ENCODE data around the gene FLCN. TPM values are rescaled to one million over a fixed set of nuclear protein-coding genes. Genes with fewer than 3 reads are reported as not detected.

Gene FLCN
- total RNA-seq, 1 experiment from 2014 or later, result 27.1 TPM

DNA sequence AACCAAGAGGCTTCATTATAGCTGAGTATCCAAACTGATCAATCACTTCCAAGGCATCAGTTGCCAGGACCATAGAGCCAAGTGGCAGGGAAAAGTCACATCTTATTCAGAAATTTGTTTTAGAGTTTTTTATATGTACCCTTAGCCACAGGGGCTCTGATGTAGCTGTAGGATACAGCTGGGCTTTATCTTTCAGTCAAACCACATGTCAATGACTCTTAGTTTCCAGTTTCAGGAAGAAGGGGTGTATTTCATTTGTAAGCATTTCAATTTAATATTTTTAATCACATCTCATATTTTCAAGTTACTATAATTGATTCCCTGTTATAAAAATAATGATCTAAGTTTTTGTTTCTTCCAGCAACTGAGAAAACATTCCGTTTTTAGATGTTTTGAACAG is 2.9 kb upstream of the FLCN start:
- no peak for DNase-seq (ENCODE audit: extremely low read depth, low read depth)

DNA sequence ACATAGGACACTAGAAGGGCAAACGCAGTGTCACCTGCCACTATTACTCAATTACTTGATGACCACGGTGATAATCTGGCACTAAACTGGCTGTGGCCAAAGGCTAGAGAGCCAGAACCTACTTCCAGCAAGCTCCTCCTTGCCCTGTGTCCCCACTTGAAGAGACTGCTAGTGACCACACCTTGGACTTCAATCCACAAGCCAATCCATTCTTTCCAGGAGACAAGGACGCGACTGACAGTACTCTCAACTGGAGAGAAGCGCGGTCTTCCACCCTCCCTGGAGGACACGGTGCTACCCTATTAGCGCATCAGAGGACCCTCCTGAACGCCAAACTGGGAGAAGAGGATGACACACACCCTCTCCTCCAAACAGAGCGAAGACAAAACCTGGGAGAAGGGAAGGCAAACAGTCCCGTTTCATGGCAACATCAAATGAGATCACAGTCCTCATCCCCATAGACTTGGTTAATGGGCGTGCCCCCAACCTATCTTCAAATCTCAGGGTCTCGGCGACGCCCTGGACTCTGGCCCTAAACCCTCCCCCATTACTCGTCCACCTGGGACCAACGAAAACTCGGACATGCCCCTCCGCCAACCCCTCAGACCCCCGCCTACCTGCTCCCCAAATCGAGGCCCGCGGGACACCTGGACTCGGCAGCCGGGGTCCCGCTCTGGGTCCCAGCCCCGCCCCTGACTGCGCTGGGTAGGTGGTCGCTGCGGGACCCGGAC is 508 bp downstream of the FLCN start:
- no peak for DNase-seq (ENCODE audit: extremely low read depth, low read depth)

DNA sequence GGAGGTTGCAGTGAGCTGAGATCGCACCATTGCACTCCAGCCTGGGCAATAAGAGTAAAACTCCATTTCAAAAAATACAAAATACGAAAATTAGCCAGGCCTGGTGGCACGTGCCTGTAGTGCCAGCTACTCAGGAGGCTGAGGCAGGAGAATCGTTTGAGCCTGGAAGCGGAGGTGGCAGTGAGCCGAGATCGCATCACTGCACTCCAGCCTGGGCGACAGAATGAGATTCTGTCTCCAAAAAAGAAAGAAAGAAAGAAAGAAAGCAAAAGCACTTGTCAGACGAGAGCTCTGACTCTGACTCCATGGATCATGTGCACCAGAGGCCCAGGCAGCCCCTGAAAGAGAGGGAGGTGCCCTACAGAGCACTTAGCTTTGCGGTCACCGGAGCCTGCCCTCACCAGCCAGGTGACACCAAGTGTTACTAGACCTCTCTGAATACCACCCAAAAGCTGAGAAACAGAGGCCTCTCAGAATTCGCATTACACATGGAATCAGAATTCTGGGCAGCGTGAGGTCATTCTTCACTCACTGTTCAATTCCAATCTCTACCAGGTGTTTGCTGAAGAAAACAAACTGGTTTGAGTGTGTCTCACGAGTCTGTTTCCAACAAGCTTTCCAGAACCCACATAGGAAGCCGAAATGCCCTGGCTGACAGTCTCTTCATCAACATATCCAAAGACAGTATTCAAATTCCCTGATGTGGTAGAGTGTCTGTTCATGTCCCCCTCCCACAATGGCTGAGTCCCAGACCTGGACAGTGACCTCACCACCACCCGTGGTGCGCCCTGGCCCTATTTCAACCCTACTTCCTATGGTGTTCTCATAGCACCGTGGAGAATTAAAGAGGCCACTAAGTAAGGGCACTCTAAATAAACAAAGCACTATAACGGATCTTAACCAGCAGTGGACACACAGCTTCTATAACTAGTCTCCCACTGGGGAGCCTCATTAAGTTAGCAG is 1.5 kb downstream of the FLCN start:
- no peak for DNase-seq (ENCODE audit: extremely low read depth, low read depth)

DNA sequence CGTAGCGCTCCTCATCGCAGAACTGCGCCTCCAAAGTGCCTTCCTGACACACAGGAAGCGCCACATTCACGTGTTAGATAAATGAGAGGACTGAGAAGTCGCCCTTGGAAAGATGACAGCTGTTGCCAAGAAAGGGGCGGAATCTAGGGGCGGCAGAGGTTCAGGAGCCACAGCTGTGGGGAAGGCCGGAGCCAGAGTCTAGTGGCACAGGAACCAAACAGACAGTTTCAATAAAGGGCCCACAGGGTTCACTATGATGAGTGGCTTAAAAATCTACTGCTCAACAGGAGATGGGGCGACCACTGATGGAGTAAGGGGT is 4.7 kb downstream of the FLCN start:
- DNase-seq (ENCODE audit: extremely low read depth, low read depth), result no peak

DNA sequence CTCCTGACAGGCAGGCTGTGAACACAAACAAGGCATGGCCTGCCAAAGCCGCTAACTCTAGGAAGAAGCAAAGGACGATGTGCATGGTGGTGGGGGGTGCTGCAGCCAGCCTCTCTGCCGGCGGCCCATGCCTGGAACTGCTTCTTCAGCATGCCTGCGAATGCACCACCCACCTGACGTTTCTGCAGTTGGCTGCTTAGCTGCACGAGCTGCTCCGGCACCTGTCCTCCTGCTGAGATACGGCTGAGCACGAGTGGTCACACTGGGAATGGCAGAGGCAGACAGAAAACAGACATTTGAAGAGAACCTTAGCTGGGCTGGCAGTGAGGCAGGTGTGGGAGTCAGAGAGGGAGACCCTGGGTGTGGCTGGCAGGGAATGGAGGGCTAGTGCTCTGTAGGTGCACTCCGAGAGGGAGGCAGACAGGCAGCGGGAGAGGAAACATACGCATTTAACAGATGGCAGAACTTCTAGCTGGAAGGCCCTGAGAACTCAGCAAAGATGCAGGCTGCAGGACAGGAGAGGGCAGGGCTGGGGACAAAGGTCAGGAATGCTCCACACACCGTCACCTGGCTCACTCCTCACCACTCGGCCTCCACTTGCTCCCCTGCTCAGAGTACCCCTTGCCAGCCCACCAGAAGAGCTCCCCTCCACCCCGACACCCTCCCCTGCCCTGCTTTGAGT is 5.2 kb downstream of the FLCN start:
- DNase-seq (ENCODE audit: extremely low read depth, low read depth), result no peak

DNA sequence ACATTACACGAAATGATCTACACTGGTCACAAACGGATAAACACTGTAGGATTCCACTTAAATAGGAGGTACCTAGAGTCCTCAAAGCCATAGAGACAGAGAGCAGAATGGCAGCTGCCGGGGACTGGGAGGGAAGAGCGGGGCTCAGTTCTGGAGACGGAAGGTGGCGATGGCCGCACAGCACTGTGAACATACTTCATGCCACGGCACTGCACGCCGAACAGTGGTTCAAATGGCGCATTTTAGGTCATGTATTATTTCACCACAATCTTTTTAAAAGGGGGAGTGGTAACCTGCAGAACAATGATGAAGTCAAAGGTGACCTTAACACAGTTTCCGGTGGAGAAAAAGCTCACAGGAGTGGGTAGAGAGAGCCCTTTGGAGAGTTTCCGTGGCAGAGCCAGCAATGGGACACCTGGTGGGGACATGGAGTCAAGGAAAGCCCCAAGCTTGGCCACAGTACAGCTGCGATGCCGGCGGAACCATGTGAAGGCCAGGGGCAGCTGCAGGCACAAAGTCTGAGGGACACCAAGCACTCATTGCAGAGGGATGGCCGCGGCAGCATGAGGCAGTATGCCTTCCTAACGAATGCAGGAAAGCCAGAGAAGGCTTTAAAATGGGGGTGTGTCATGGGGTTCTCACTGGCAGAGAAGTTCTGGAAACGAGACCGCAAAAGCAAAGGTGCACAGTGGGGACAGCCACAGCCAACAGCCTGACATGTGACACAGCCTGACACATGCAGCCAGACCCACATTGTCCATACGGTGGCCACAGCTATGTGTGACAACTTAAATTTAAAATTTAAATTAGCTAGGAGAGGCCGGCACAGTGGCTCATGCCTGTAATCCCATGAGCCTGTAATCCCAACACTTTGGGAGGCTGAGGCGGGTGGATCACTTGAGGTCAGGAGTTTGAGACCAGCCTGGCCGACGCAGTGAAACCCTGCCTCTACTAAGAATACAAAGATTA is 7.3 kb downstream of the FLCN start:
- no peak for DNase-seq (ENCODE audit: extremely low read depth, low read depth)

DNA sequence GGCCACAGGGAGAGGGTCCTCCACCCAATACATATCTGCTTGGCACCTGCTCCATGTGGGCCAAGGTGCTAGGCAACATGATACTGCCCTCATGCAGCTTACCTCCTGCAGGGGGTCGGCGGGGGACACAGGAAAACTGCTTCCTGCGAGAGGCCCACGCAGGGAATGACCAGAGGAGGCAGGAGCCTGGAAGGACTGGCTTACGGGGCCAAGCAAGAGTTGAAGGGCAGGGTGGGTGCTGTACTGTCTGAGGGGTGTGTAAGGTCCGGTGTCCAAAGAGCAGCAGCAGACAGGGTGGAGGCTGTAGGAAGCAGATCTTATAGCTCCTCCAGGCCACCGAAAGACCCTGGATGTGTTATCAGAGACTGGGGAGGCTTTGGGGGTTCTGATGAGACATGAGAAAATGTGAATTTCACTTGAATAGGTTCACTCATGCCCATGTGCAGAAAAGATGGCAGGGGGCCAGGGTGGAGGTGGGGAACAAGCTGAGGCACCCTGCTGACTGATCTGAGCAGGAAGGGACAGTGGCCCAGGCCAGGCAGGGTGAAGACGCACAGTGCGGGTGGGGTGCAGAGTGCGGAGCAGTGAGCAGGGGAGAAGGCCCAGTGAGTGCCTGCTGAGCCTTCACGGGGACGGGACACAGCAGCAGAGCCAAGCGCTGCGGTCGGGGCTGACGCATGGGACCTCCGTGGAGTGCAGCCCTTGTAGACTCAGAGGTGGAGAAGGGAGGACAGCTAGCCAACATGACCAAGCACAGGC is 8.3 kb downstream of the FLCN start:
- DNase-seq (ENCODE audit: extremely low read depth, low read depth), result no peak

DNA sequence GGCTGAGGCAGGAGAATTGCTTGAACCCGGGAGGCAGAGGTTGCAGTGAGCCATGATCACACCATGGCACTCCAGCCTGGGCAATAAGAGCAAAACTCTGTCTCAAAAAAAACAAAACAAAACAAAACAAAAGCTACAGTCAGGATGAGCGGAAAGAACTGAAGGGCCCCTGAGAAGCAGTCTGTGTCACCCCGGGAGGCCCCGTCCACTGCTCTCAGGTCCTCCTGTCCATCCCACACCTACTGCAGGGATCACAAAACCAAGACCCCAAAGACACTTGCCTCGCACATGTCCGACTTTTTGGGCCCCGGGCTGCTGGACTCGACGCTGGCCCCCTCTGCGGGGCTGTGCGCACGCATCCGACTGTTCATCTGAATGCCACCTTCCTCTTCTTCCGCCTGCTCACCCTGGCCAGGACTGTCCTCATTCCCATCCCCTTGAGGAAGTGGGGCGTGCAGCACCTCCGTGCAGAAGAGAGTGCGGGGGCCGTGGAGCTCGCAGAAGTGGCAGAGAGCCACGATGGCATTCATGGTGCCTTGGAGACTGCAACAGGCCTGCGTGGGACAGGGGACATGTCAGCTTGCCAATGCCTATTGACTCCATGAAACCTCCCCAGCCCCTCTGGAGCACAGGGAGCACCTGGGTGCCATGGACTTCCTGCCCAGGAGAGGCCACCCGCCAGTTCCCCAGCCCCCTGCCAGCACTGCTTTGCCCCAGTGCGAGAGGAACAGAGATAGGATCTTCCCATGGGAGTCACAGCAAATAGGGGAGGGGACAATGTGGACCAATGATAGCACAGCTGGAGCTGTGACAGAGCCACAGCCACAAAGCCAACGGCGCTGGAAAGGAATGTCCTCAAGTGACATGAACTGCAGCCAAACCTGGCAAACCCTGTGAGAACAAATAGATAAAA is 9.1 kb downstream of the FLCN start:
- no peak for DNase-seq (ENCODE audit: extremely low read depth, low read depth)

DNA sequence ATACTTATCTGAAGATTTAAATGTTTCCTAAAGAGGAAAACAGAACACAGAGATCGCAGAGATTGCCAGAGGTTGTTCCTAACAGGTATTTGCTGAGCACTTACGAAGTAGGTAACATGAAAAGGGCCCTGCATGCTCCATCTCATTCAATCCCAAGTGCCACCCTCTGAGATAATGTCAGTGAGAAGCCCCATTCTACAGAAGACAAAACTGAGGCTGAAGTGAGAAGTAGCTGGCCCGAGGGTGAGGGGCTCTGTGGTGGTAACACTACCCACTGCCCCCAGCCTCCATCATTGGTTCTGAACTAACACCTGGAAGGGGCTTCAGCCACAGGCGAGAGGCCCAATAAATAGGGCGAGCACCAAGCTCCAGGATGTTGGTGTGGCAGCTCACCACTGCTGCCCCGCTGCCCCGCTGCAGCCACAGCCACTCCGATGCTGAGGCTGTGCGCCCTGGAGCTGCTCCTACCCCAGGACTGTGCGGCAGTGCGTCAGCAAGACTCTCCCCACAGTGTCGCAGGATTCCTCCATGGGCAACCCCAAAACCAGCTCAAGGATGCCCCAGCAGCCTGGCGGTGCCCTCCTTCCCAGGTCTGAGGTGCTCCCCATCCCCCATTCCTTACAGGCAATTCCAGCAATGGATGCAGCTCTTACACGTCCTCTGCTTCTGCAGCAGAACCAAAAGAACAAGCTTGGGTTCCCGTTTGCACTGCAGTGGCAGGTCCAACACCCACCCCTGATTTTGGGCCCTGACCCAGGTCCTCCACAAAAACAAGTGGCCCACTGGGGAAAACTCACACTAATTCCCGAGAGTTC is 10.3 kb downstream of the FLCN start:
- no peak for DNase-seq (ENCODE audit: extremely low read depth, low read depth)

DNA sequence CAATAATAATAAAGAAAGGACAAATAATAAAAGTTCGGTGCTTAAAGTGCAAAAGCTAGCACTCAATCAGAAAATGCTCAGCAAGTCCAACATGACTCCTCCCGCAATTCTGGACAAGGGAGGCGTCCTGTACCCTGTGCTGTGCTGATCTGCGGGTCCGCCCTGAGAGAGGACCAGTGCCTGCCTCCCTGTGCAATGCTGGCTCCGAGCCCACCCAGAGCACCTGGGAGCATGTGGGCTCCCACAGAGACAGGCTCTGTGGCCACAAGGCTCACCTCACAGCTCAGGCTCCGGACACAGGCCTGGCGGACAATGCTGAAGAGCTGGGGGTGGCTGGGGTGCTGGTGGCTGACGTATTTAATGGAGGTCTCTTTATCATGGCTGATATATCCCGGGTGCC is 11.1 kb downstream of the FLCN start:
- DNase-seq (ENCODE audit: extremely low read depth, low read depth), result no peak

DNA sequence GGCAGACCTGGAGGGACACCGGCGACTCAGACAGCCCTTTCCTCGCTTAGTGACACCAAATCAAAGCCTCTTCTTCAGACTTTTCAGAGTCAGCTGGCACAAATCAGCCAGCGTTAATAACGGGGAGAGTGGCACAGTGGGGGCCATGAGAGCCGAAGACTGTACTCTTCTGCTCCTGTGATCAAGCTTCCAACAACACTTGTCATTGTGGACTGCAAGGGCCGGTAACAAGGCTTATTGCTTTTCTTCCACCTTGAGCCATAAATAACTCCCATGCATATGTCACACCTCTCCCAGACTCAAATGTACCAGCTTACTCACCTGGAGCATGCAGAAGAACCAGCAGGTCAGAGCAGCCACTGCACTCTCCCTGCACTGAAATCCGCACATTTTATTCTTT is 12.8 kb downstream of the FLCN start:
- no peak for DNase-seq (ENCODE audit: extremely low read depth, low read depth)

DNA sequence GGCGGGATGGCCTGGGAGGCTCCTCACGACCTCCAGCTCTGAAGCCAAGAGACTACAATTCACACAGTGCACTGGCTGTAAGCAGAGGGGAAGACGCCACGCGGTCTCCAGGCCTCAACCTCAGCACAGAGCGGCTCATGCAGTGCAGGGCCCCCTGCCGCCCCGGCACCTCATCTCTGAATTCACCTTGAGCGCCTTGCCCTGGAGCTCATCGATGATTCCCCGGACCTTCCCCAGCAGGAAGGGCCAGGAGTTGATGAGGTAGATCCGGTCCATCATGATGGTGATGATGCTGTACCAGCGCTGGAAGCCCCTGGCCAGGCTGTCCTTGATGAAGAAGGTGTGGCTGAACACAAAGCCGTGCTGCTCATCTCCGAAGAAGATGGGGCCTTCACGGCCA is 13.2 kb downstream of the FLCN start:
- DNase-seq (ENCODE audit: extremely low read depth, low read depth), result no peak

DNA sequence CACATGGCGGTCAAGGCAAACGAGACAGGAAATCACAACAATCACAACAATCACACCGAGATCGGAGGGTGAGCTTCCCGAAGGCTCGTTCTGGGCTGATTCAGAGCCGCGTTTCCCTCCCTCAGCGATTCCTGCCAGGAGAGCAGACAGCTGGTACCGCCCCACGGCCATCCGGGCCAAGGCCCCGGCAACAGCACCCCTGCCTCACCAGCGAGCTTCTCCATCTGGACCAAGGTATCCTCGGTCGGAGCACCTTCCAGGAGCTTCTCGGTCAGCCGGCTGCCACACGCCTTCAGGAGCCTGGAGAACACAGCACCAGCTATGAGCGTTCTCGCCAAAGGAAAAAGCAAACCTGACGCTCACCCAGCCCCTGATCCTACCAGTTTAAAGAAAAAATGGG is 15.6 kb downstream of the FLCN start:
- no peak for DNase-seq (ENCODE audit: extremely low read depth, low read depth)

DNA sequence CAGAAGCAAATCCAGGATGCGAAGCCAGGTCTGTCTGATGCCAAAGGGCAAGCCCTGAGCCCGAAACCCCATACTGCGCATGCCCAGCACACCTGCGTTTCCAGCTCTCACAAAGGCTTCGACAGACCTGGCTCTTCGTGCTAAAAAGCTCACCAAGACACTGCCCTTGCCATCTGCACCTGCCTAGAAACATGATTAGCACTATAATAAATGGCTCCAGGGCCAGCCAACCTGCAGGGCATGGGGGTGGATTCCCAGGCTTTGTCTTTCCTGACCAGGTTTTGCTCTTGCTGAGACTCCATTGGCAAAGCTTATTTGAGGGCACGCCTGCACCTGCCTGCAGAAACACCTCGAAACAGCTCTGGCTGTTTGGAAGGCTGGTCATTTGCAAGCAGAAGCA is 16.4 kb downstream of the FLCN start:
- DNase-seq (ENCODE audit: extremely low read depth, low read depth), result no peak

DNA sequence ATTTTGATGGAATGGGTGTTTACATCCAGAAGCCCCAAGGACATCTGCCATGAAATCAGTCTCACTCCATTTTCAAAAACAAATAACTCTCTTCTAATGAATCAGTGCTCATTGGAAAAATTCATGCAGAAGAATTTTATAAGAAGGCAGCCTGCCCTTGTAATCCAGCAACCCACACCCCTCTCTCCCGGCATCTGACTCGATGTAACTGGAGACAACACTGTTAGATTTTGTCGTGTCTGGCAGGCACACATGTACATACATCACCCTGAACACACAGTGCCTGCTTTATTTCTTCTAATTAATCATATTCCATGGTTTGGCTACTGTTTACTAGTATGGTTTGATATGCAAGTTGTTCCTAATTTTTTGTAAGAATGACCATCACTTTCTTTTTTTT is 19.0 kb downstream of the FLCN start:
- no peak for DNase-seq (ENCODE audit: extremely low read depth, low read depth)

DNA sequence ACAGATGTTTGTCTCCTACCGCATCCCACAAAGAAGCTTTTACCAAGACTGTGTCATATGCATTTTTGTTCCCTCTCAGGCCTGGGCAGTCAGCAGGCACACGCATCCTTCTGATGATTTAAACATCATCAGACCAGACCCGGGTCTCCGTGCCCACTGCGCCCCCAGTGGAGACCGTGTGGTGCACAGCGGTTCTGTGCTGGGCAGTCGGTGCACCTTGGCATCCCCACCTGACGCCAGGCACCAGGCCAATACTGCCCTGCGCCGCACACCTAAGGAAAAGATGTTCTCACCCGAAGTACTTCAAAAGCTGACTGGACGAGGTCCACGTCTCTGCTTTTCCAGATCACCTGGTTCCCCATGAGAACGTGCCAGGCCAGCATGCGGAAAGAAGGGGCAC is 20.2 kb downstream of the FLCN start:
- no peak for DNase-seq (ENCODE audit: extremely low read depth, low read depth)

DNA sequence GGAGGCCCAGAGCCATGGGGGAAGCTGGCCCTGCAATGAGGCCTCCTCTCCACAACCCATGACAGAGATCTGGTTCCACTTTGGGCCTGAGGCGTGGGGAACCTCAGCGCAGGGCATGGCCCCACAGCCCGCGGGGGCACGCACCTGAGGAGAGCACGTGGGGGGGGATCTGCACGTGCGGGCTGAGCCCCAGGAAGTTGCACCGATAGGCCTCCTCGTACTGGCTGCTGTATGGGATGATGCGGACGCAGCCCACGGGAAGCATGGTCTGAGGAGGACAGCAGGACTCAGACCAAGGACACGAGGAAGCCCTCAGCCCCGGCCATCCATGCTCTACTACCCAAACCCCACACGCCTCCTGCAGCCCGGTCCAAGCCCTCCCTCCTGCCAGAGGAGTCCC is 20.7 kb downstream of the FLCN start:
- no peak for DNase-seq (ENCODE audit: extremely low read depth, low read depth)

DNA sequence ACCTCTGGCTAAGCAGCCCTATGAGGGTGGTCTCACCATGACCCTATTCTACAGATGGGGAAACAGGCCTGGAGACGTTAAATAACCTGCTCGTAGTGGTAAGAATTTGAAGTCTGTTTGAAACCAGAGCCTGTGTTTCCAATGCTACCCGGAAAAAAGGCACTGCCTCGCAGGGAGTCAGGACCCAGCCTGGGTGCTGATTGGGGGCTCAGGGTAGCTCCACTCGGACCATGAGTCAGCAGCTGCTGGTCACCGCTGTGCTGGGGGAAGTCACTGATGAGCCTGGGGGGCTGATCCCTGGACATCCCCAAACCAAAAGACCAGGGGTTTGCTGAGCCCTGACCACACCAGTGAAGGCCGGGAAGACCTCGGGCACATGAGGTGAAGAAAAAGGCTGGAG is 21.4 kb downstream of the FLCN start:
- no peak for DNase-seq (ENCODE audit: extremely low read depth, low read depth)
